Liver (tissue), 9 donors: ENCODE results near the gene ALG12. TPM values are rescaled to one million over a fixed set of nuclear protein-coding genes. Genes with fewer than 3 reads are reported as not detected.

ENCODE experiments used
- DNase-seq: peaks from one replicate; pipeline ENCODE4 v3.0.0-alpha.2; 2017; ENCODE audit warnings: low spot score
- H3K27ac ChIP-seq, 2 donors: one replicate each; pipeline ENCODE4 v1.7.0; 2013; ENCODE audit warnings: inconsistent platforms in 2 of 2, low read length in 2 of 2, control low read depth in 1 of 2, low read depth in 1 of 2, mild to moderate bottlenecking in 1 of 2
- H3K27me3 ChIP-seq, 4 donors: one replicate each; pipeline versions ENCODE4 v1.6.1 to v1.7.0; 2013; ENCODE audit warnings: low read length in 3 of 4, inconsistent platforms in 1 of 4, mild to moderate bottlenecking in 1 of 4, moderate library complexity in 1 of 4; ENCODE audit not compliant: control insufficient read depth in 4 of 4, insufficient read depth in 4 of 4
- H3K36me3 ChIP-seq, 4 donors: one replicate each; pipeline versions ENCODE4 v1.6.1 to v1.7.0; 2013; ENCODE audit warnings: low read length in 3 of 4, mild to moderate bottlenecking in 3 of 4, low read depth in 1 of 4, moderate library complexity in 1 of 4; ENCODE audit not compliant: control insufficient read depth in 4 of 4, insufficient read depth in 3 of 4
- H3K4me1 ChIP-seq, 4 donors: one replicate each; pipeline versions ENCODE4 v1.6.1 to v1.7.0; 2013; ENCODE audit warnings: low read length in 3 of 4, mild to moderate bottlenecking in 3 of 4, moderate library complexity in 1 of 4; ENCODE audit not compliant: control insufficient read depth in 4 of 4, insufficient read depth in 4 of 4
- H3K4me3 ChIP-seq, 3 donors: one replicate each; pipeline versions ENCODE4 v1.6.1 to v1.7.0; 2013; ENCODE audit warnings: low read length in 3 of 3, control low read depth in 1 of 3, low read depth in 1 of 3, mild to moderate bottlenecking in 1 of 3
- H3K9ac ChIP-seq, 2 donors: one replicate each; pipeline ENCODE4 v1.7.0; 2013; ENCODE audit warnings: low read length in 2 of 2, mild to moderate bottlenecking in 2 of 2, moderate library complexity in 2 of 2, control low read depth in 1 of 2, low read depth in 1 of 2
- H3K9me3 ChIP-seq, 4 donors: one replicate each; pipeline versions ENCODE4 v1.6.1 to v1.7.0; 2013; ENCODE audit warnings: low read length in 3 of 4; ENCODE audit not compliant: control insufficient read depth in 4 of 4
- FOXA1 ChIP-seq: IDR thresholded peaks from 2 replicates; pipeline ENCODE4 v1.6.1; 2016; ENCODE audit warnings: antibody characterized with exemption
- FOXA2 ChIP-seq: IDR thresholded peaks from 2 replicates; pipeline ENCODE4 v1.6.1; 2016; ENCODE audit warnings: antibody characterized with exemption
- GABPA ChIP-seq, 2 donors: IDR thresholded peaks in 1 of 2; conservative IDR thresholded peaks in 1 of 2; 2 replicates each; pipeline ENCODE4 v1.6.1; 2016; ENCODE audit warnings: antibody characterized with exemption in 2 of 2, mild to moderate bottlenecking in 1 of 2, moderate library complexity in 1 of 2
- HNF4A ChIP-seq, 2 donors: conservative IDR thresholded peaks; 2 replicates each; pipeline ENCODE4 v1.6.1; 2016; ENCODE audit warnings: antibody characterized with exemption in 2 of 2, mild to moderate bottlenecking in 2 of 2
- JUND ChIP-seq, 2 donors: IDR thresholded peaks; 2 replicates each; pipeline ENCODE4 v1.6.1; 2016; ENCODE audit warnings: antibody characterized with exemption in 2 of 2
- NR2F2 ChIP-seq: IDR thresholded peaks from 2 replicates; pipeline ENCODE4 v1.6.1; 2016; ENCODE audit warnings: antibody characterized with exemption
- RAD21 ChIP-seq, 2 donors: IDR thresholded peaks; 2 replicates each; pipeline ENCODE4 v1.6.1; 2016; ENCODE audit warnings: antibody characterized with exemption in 2 of 2, mild to moderate bottlenecking in 2 of 2
- RXRA ChIP-seq, 2 donors: IDR thresholded peaks; 2 replicates each; pipeline ENCODE4 v1.6.1; 2017 to 2018; ENCODE audit warnings: antibody characterized with exemption in 2 of 2, mild to moderate bottlenecking in 1 of 2
- SP1 ChIP-seq: IDR thresholded peaks from 2 replicates; pipeline ENCODE4 v1.6.1; 2018; ENCODE audit warnings: antibody characterized with exemption, mild to moderate bottlenecking
- TAF1 ChIP-seq: conservative IDR thresholded peaks from 2 replicates; pipeline ENCODE4 v1.6.1; 2016; ENCODE audit warnings: antibody characterized with exemption, mild to moderate bottlenecking
- YY1 ChIP-seq: IDR thresholded peaks from 2 replicates; pipeline ENCODE4 v1.6.1; 2016; ENCODE audit warnings: antibody characterized with exemption, mild to moderate bottlenecking
- WGBS: extraction: QIAGEN DNeasy Blood & Tissue Kit; methylation state at CpG from one replicate; pipeline ENCODE4 v1.1.7; 2013; 5-methylcytosine and 5-hydroxymethylcytosine counted together
- polyA plus RNA-seq, 2 donors: library from polyadenylated mRNA; stranded (reverse) in 1 of 2; unstranded in 1 of 2; fragments of 200-250 nt in 1 of 2; fragments of >200 nt in 1 of 2; fragmentation: Nextera tagmentation in 1 of 2; extraction: Ambion mirVana in 1 of 2; gene quantifications; one replicate each; pipeline versions ENCODE4 v1.2.1 to v1.2.3, GENCODE V29; 2013 to 2015
- total RNA-seq, 2 donors: library from RNA; depleted of rRNA; stranded (reverse); fragments of >200 nt; gene quantifications; one replicate each; pipeline ENCODE4 v1.2.3, GENCODE V29; 2014
- TF ChIP-seq, protein P1 (sequence below): IDR thresholded peaks from 2 replicates; pipeline ENCODE4 v1.6.1; 2016; ENCODE audit warnings: antibody characterized with exemption
- TF ChIP-seq, protein P2 (sequence below): IDR thresholded peaks from 2 replicates; pipeline ENCODE4 v1.6.1; 2016; ENCODE audit warnings: antibody characterized with exemption, mild to moderate bottlenecking
- TF ChIP-seq, protein P3 (sequence below): IDR thresholded peaks from 2 replicates; pipeline ENCODE4 v1.6.1; 2016; ENCODE audit warnings: antibody characterized with exemption
- TF ChIP-seq, protein P4 (sequence below): fragments of 150-350 bp; IDR thresholded peaks from 2 replicates; pipeline ENCODE4 v1.5.1; 2017; ENCODE audit warnings: improper control_type of control experiment, low read depth, low read length; ENCODE audit not compliant: missing input control
- TF ChIP-seq, protein P5 (sequence below): IDR thresholded peaks from 2 replicates; pipeline ENCODE4 v1.6.1; 2016; ENCODE audit warnings: antibody characterized with exemption
- donor health status: healthy.
- donor health status: healthy.
- donor health status: healthy.
- donor health status: healthy.
- donor health status: healthy.

The ALG12 gene
- total and polyA plus RNA-seq, 4 donors: 10.4 to 20.2 (median 14.0) TPM

DNA sequence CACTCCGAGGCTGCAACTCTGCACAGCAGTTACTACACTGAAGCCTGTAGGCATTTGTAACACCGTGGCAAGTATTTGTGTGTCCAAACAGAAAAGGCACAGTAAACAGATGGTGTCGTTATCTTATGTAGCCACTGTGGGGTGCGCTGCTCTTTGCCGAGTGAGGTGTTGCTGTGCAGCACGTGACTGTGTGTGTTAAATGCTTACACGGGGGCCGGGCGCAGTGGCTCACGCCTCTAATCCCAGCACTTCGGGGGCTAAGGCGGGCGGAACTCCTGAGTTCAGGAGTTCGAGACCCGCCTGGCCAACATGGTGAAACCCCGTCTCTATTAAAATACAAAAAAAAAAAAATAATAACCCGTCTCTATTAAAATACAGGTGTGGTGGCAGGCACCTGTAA lies 53.1 kb downstream of the ALG12 start:
- no peak for DNase-seq
- peaks cover 0 to 10% (median 5%) of the 10 kb centered on the region in 4 donors for H3K9me3 ChIP-seq
- H3K4me1 ChIP-seq: no peaks in the 10 kb centered on the region
- no peak overlapping the region for H3K9ac ChIP-seq
- no peaks in the 10 kb centered on the region for H3K36me3 ChIP-seq
- H3K4me3 ChIP-seq: no peak overlapping the region
- no peaks in the 10 kb centered on the region for H3K27me3 ChIP-seq
- WGBS: 97% methylated on average over 17 of the region's 17 CpGs
- TF ChIP-seq, protein P1, sequence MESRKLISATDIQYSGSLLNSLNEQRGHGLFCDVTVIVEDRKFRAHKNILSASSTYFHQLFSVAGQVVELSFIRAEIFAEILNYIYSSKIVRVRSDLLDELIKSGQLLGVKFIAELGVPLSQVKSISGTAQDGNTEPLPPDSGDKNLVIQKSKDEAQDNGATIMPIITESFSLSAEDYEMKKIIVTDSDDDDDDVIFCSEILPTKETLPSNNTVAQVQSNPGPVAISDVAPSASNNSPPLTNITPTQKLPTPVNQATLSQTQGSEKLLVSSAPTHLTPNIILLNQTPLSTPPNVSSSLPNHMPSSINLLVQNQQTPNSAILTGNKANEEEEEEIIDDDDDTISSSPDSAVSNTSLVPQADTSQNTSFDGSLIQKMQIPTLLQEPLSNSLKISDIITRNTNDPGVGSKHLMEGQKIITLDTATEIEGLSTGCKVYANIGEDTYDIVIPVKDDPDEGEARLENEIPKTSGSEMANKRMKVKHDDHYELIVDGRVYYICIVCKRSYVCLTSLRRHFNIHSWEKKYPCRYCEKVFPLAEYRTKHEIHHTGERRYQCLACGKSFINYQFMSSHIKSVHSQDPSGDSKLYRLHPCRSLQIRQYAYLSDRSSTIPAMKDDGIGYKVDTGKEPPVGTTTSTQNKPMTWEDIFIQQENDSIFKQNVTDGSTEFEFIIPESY: no peak
- TF ChIP-seq NR2F2: no peak
- no peak for TF ChIP-seq RXRA (IDR thresholded peaks at IDR 0.05)
- no peak for TF ChIP-seq TAF1
- TF ChIP-seq, protein P2, sequence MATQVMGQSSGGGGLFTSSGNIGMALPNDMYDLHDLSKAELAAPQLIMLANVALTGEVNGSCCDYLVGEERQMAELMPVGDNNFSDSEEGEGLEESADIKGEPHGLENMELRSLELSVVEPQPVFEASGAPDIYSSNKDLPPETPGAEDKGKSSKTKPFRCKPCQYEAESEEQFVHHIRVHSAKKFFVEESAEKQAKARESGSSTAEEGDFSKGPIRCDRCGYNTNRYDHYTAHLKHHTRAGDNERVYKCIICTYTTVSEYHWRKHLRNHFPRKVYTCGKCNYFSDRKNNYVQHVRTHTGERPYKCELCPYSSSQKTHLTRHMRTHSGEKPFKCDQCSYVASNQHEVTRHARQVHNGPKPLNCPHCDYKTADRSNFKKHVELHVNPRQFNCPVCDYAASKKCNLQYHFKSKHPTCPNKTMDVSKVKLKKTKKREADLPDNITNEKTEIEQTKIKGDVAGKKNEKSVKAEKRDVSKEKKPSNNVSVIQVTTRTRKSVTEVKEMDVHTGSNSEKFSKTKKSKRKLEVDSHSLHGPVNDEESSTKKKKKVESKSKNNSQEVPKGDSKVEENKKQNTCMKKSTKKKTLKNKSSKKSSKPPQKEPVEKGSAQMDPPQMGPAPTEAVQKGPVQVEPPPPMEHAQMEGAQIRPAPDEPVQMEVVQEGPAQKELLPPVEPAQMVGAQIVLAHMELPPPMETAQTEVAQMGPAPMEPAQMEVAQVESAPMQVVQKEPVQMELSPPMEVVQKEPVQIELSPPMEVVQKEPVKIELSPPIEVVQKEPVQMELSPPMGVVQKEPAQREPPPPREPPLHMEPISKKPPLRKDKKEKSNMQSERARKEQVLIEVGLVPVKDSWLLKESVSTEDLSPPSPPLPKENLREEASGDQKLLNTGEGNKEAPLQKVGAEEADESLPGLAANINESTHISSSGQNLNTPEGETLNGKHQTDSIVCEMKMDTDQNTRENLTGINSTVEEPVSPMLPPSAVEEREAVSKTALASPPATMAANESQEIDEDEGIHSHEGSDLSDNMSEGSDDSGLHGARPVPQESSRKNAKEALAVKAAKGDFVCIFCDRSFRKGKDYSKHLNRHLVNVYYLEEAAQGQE: no peak
- no peak for TF ChIP-seq FOXA2
- TF ChIP-seq, protein P3, sequence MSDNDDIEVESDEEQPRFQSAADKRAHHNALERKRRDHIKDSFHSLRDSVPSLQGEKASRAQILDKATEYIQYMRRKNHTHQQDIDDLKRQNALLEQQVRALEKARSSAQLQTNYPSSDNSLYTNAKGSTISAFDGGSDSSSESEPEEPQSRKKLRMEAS: no peak
- TF ChIP-seq GABPA (IDR thresholded peaks at IDR 0.05 in 1 of 2, conservative IDR thresholded peaks at IDR 0.05 in 1 of 2): no peak
- no peak for TF ChIP-seq YY1
- H3K27ac ChIP-seq: no peak overlapping the region

DNA sequence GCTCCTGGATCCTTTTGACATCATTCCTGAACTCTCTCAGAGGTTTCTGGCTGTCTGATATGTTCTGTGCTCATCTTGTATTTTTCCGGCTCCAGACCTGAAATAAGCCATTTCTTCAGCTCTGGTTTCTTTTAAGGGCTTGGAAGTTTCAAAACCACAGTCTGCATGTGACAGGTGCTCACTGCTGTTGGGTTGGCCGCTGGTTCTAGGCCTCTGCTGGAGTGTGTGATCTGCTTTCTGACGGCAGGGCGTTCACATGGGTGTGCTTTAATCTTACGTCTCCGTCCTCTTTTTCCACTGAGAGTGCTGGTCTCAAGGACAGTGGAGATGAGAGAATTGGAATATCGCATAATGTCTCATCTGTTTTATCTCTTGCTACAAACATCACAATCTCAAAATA lies 54.3 kb downstream of the ALG12 start:
- WGBS: 91% methylated on average over 7 of the region's 7 CpGs

More for the DNA sequence above, 54.3 kb downstream of the ALG12 start:
- Histone ChIP-seq H3K4me1 (no peaks in the 10 kb centered on the region), H3K9me3 (peaks cover 0 to 8% (median 3%) of the 10 kb centered on the region in 4 donors), H3K36me3 (no peaks in the 10 kb centered on the region), H3K27me3 (no peaks in the 10 kb centered on the region), H3K4me3 (no peak overlapping the region), H3K27ac (no peak overlapping the region), H3K9ac (no peak overlapping the region)
- no peak for DNase-seq
- TF ChIP-seq, protein P1: no peak
- no peak for TF ChIP-seq RAD21 (IDR thresholded peaks at IDR 0.05)
- TF ChIP-seq, protein P4, sequence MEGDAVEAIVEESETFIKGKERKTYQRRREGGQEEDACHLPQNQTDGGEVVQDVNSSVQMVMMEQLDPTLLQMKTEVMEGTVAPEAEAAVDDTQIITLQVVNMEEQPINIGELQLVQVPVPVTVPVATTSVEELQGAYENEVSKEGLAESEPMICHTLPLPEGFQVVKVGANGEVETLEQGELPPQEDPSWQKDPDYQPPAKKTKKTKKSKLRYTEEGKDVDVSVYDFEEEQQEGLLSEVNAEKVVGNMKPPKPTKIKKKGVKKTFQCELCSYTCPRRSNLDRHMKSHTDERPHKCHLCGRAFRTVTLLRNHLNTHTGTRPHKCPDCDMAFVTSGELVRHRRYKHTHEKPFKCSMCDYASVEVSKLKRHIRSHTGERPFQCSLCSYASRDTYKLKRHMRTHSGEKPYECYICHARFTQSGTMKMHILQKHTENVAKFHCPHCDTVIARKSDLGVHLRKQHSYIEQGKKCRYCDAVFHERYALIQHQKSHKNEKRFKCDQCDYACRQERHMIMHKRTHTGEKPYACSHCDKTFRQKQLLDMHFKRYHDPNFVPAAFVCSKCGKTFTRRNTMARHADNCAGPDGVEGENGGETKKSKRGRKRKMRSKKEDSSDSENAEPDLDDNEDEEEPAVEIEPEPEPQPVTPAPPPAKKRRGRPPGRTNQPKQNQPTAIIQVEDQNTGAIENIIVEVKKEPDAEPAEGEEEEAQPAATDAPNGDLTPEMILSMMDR: no peak
- TF ChIP-seq, protein P3: no peak
- no peak for TF ChIP-seq SP1
- TF ChIP-seq, protein P5, sequence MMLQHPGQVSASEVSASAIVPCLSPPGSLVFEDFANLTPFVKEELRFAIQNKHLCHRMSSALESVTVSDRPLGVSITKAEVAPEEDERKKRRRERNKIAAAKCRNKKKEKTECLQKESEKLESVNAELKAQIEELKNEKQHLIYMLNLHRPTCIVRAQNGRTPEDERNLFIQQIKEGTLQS: no peak
- no peak for TF ChIP-seq HNF4A (conservative IDR thresholded peaks at IDR 0.05)
- no peak for TF ChIP-seq JUND (IDR thresholded peaks at IDR 0.05)
- no peak for TF ChIP-seq FOXA1
